C4-2B (cell line): Measurements from ENCODE around the gene CDC37L1.

ENCODE experiments used
- H3K27ac ChIP-seq: fragments of 450-650 bp; 2 replicates; pipeline ENCODE4 v1.5.1; 2017
- CTCF ChIP-seq: fragments of 450-650 bp; conservative IDR thresholded peaks from 2 replicates; pipeline ENCODE4 v1.5.1; 2017; ENCODE audit warnings: mild to moderate bottlenecking
- ZFX ChIP-seq: fragments of 450-650 bp; IDR thresholded peaks from 2 replicates; pipeline ENCODE4 v1.6.1; 2017

Gene CDC37L1

DNA sequence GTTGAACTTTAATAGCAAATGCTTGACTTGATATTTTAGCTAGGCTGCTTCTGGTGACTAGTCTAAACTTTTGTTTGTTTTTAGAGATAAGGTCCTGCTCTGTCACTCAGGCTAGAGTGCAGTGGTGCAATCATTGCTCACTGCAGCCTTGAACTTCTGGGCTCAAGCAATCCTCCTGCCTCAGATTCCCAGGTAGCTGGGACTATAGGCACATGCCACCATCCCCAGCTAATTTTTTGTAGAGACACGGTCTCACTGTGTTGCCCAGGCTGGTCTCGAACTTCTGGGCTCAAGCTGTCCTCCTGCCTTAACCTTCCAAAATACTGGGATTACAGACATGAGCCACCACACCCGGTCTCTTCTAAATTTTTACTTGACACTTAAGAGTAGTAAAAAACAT is 20.7 kb downstream of the CDC37L1 start:
- no peak for TF ChIP-seq CTCF
- no peak overlapping the region for H3K27ac ChIP-seq

- no peak overlapping the region for H3K27ac ChIP-seq
- TF ChIP-seq CTCF = no peak
- TF ChIP-seq ZFX = no peak
Observed at GRCh38 chr9:4700932-4701331, 21.6 kb downstream of the CDC37L1 start.

GRCh38 chr9:4701526-4701925 is 22.2 kb downstream of the CDC37L1 start:
- TF ChIP-seq ZFX (no peak), CTCF (no peak)
- no peak overlapping the region for H3K27ac ChIP-seq

GRCh38 chr9:4704129-4704528 is 24.8 kb downstream of the CDC37L1 start:
- no peak overlapping the region for H3K27ac ChIP-seq
- TF ChIP-seq ZFX = no peak
- TF ChIP-seq CTCF = no peak

DNA sequence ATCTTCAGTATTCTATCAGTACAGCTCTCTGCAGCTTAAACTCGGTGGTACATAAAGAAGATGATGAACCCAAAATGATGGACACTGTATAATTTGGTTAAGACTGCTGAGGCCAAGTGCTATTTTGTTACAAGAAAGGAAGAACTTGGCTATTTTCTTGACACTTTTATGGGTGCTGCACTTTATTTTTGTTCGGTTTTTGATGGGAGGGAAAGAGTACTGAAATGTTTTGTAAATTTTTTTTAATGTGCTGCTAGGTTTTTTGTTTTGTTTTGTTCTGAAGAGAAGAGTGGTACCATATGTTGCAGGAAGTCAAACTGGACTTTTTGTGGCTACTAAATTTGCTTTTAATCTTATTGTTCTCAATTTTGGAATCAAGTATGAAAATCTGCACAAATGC is 26.7 kb downstream of the CDC37L1 start:
- TF ChIP-seq ZFX (no peak), CTCF (no peak)
- H3K27ac ChIP-seq = no peak overlapping the region

DNA sequence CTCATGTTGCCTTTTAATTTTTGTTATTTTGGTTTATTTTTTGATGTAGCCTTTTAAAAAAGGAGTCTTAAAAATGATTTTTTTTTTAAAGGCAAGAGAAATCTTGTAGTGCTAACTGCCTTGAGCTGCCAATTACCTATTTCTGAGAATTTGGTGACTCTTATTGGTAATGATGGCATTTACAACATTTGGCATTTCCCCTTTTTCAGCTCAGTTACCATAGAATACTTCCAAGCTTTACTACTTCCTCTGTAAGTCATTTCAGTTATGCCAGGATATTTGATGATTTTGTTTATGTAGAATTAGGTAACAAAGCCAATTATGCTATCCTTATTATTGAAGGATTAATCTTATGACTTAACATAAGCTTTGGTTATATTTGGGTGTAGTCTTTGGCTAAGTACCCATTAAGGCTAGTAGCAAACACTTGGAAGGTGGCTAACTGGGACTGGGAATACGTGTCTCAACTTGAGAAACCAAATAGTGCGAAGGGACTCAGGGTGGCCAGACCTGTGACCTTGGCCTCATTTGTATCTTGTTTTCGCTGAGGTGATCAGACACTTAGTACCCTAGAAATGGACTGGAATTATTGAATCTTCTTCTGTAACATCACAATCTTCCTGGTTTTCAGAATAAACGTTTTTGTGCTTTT is 27.7 kb downstream of the CDC37L1 start:
- no peak for TF ChIP-seq ZFX
- no peak for TF ChIP-seq CTCF
- H3K27ac ChIP-seq = no peak overlapping the region

DNA sequence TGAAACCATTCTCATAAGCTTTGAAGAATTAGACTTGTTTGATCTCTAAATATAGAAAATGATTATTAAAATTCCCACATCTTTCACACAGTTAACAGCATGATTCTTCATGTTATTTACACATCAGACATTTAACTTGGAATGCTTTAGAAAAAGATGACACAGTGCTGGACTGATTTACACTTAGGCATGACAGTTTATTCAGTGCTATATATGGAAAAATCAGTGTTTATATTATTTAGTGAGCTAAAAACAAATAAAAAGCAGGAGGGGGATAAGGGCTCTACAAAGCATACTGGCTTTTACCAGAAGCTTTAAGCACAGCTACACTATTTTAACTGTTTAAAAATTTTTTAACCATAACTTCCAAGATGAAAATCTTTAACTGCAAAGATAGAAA is 30.0 kb downstream of the CDC37L1 start:
- no peak overlapping the region for H3K27ac ChIP-seq
- TF ChIP-seq CTCF = no peak
- TF ChIP-seq ZFX = no peak
